ENCODE data around the gene LDB2.

LDB2 gene

GRCh38 chr4:16483540-16483939 lies 414.9 kb downstream of the LDB2 start:
- no peak for DNase-seq (ENCODE audit: low spot score)

GRCh38 chr4:16480011-16480410 lies 418.4 kb downstream of the LDB2 start:
- no peak for DNase-seq (ENCODE audit: low spot score)

GRCh38 chr4:16472537-16472936 lies 425.9 kb downstream of the LDB2 start:
- no peak for DNase-seq (ENCODE audit: low spot score)

- no peak for DNase-seq (ENCODE audit: low spot score)
Measured at GRCh38 chr4:16467061-16467460, 431.4 kb downstream of the LDB2 start.

- DNase-seq (ENCODE audit: low spot score), result no peak
Measured at GRCh38 chr4:16466581-16466980, 431.9 kb downstream of the LDB2 start.

GRCh38 chr4:16464651-16465050 lies 433.8 kb downstream of the LDB2 start:
- DNase-seq (ENCODE audit: low spot score), result no peak

GRCh38 chr4:16462656-16463055 lies 435.8 kb downstream of the LDB2 start:
- DNase-seq (ENCODE audit: low spot score), result no peak

- DNase-seq (ENCODE audit: low spot score), result no peak
Measured at GRCh38 chr4:16461362-16461761, 437.1 kb downstream of the LDB2 start.

- no peak for DNase-seq (ENCODE audit: low spot score)
Measured at GRCh38 chr4:16457944-16458343, 440.5 kb downstream of the LDB2 start.
